ENCODE results near the gene SMOC1.

The SMOC1 gene

GRCh38 chr14:70029296-70030132 is 150.3 kb downstream of the SMOC1 start:
- TF ChIP-seq REST (IDR thresholded peaks at IDR 0.05; ENCODE audit: insufficient read depth in 1 of 2, low read depth in 2 of 2, low read length in 2 of 2): no peak
- no peak for TF ChIP-seq FOXP2 (optimal IDR thresholded peaks at IDR 0.05; ENCODE audit: borderline replicate concordance, extremely low read depth, extremely low read length, insufficient read depth)

- no peak for TF ChIP-seq FOXP2 (optimal IDR thresholded peaks at IDR 0.05; ENCODE audit: borderline replicate concordance, extremely low read depth, extremely low read length, insufficient read depth)
- no peak for TF ChIP-seq TAF1 (IDR thresholded peaks at IDR 0.05; ENCODE audit: borderline replicate concordance, insufficient read depth, low read length)
These were observed 152.8 kb downstream of the SMOC1 start for GRCh38 chr14:70032016-70032415.

GRCh38 chr14:70032447-70032846 is 153.2 kb downstream of the SMOC1 start:
- TF ChIP-seq REST (IDR thresholded peaks at IDR 0.05; ENCODE audit: insufficient read depth in 1 of 2, low read depth in 2 of 2, low read length in 2 of 2) (no peak), POLR2AphosphoS5 (IDR thresholded peaks at IDR 0.05; ENCODE audit: low read depth, low read length) (no peak), SIN3A (IDR thresholded peaks at IDR 0.05; ENCODE audit: borderline replicate concordance, insufficient read depth, low read length) (no peak), FOXP2 (optimal IDR thresholded peaks at IDR 0.05; ENCODE audit: borderline replicate concordance, extremely low read depth, extremely low read length, insufficient read depth) (no peak), TAF1 (IDR thresholded peaks at IDR 0.05; ENCODE audit: borderline replicate concordance, insufficient read depth, low read length) (no peak)

- no peak for TF ChIP-seq TAF1 (IDR thresholded peaks at IDR 0.05; ENCODE audit: borderline replicate concordance, insufficient read depth, low read length)
- no peak for TF ChIP-seq POLR2AphosphoS5 (IDR thresholded peaks at IDR 0.05; ENCODE audit: low read depth, low read length)
- TF ChIP-seq REST (IDR thresholded peaks at IDR 0.05; ENCODE audit: insufficient read depth in 1 of 2, low read depth in 2 of 2, low read length in 2 of 2): no peak
- TF ChIP-seq SIN3A (IDR thresholded peaks at IDR 0.05; ENCODE audit: borderline replicate concordance, insufficient read depth, low read length): no peak
- no peak for TF ChIP-seq FOXP2 (optimal IDR thresholded peaks at IDR 0.05; ENCODE audit: borderline replicate concordance, extremely low read depth, extremely low read length, insufficient read depth)
These were observed 153.9 kb downstream of the SMOC1 start for GRCh38 chr14:70033116-70033515.

- TF ChIP-seq POLR2AphosphoS5 (IDR thresholded peaks at IDR 0.05; ENCODE audit: low read depth, low read length) (no peak), TAF1 (IDR thresholded peaks at IDR 0.05; ENCODE audit: borderline replicate concordance, insufficient read depth, low read length) (no peak), REST (IDR thresholded peaks at IDR 0.05; ENCODE audit: insufficient read depth in 1 of 2, low read depth in 2 of 2, low read length in 2 of 2) (no peak), SIN3A (IDR thresholded peaks at IDR 0.05; ENCODE audit: borderline replicate concordance, insufficient read depth, low read length) (no peak), FOXP2 (optimal IDR thresholded peaks at IDR 0.05; ENCODE audit: borderline replicate concordance, extremely low read depth, extremely low read length, insufficient read depth) (no peak)
These were observed 154.3 kb downstream of the SMOC1 start for GRCh38 chr14:70033561-70033960.

Data from PFSK-1 (cell line).